Natural killer cell (primary cell): Measurements from ENCODE around the gene TEPSIN. TPM values are rescaled to one million over a fixed set of nuclear protein-coding genes. Genes with fewer than 3 reads are reported as not detected.

Source experiments
- ATAC-seq, 3 donors: fragments of 150-1000 bp in 2 of 3; fragments of 200-7000 bp in 1 of 3; cut with Tn5 transposase; 1 replicate in 1 of 3; 2 replicates in 2 of 3; pipeline ENCODE4 v1.10.0; 2021; ENCODE audit warnings: mild to moderate bottlenecking in 2 of 3, moderate library complexity in 2 of 3
- DNase-seq, 2 donors: peaks; one replicate each; pipeline versions ENCODE4 v3.0.0 to v3.0.0-alpha.2; 2013 to 2021; ENCODE audit warnings: mixed read lengths in 1 of 2
- H3K27ac ChIP-seq: one replicate; pipeline ENCODE4 v1.5.1; 2013; ENCODE audit warnings: mild to moderate bottlenecking, low read length
- H3K27me3 ChIP-seq: one replicate; pipeline ENCODE4 v1.6.1; 2013; ENCODE audit warnings: low read length; ENCODE audit not compliant: control insufficient read depth, insufficient read depth
- H3K36me3 ChIP-seq: one replicate; pipeline ENCODE4 v1.6.1; 2013; ENCODE audit warnings: low read length; ENCODE audit not compliant: control insufficient read depth, insufficient read depth
- H3K4me1 ChIP-seq: one replicate; pipeline ENCODE4 v1.6.1; 2013; ENCODE audit warnings: low read length; ENCODE audit not compliant: control insufficient read depth, insufficient read depth
- H3K4me3 ChIP-seq: one replicate; pipeline ENCODE4 v1.5.1; 2013; ENCODE audit warnings: low read length
- H3K9me3 ChIP-seq: one replicate; pipeline ENCODE4 v1.6.1; 2013; ENCODE audit warnings: low read length; ENCODE audit not compliant: control insufficient read depth, insufficient read depth
- H3K27ac Mint-ChIP-seq, 2 donors: one replicate each; pipeline ENCODE4 v1.8.0; 2022; ENCODE audit warnings: mild to moderate bottlenecking in 2 of 2, mixed read lengths in 2 of 2, moderate library complexity in 1 of 2
- H3K27me3 Mint-ChIP-seq, 2 donors: one replicate each; pipeline ENCODE4 v1.8.0; 2022; ENCODE audit warnings: low read depth in 2 of 2, mixed read lengths in 2 of 2
- H3K36me3 Mint-ChIP-seq: one replicate; pipeline ENCODE4 v1.8.0; 2022; ENCODE audit warnings: mixed read lengths
- H3K4me1 Mint-ChIP-seq, 2 donors: one replicate each; pipeline ENCODE4 v1.8.0; 2022; ENCODE audit warnings: mixed read lengths in 2 of 2
- H3K4me3 Mint-ChIP-seq: one replicate; pipeline ENCODE4 v1.8.0; 2022; ENCODE audit warnings: mild to moderate bottlenecking, moderate library complexity, mixed read lengths
- H3K9me3 Mint-ChIP-seq, 2 donors: one replicate each; pipeline ENCODE4 v1.8.0; 2022; ENCODE audit warnings: mixed read lengths in 2 of 2
- CTCF ChIP-seq: fragments of 200-600 bp; IDR thresholded peaks from one replicate; pipeline ENCODE4 v1.8.0; 2022; ENCODE audit warnings: antibody characterized with exemption
- WGBS: methylation state at CpG from one replicate; pipeline ENCODE4 v1.1.7; 2013; ENCODE audit warnings: missing lambda C conversion rate; ENCODE audit not compliant: insufficient coverage; 5-methylcytosine and 5-hydroxymethylcytosine counted together
- intact Hi-C: fragments of 100-400 bp; cut with micrococcal nuclease; formaldehyde crosslinking; loops from one replicate; pipeline ENCODE4 v1.14.2; 2022
- total RNA-seq, 4 donors: library from RNA; stranded (reverse); fragments of 120-200 nt in 1 of 4; gene quantifications; one replicate each; pipeline versions ENCODE4 v1.2.3 to v1.2.4, GENCODE V29; 2013 to 2022

TEPSIN gene
- total RNA-seq, 3 donors from 2014 or later (not counting 1 experiment from before 2014, with no cell fraction given) = 89.8 to 137 (median 126) TPM

GRCh38 chr17:81192386-81193050, 46.3 kb downstream of the TEPSIN start:
- intact Hi-C loops = no loop called here
- no peak overlapping the region for H3K27ac ChIP-seq
- H3K9me3 ChIP-seq = no peaks in the 10 kb centered on the region
- ATAC-seq (no peak), DNase-seq (no peak)
- no peak overlapping the region for H3K4me3 ChIP-seq
- no peaks in the 10 kb centered on the region for H3K4me1 Mint-ChIP-seq
- H3K27ac Mint-ChIP-seq = no peak overlapping the region
- H3K27me3 Mint-ChIP-seq = no peaks in the 10 kb centered on the region
- H3K27me3 ChIP-seq = no peaks in the 10 kb centered on the region
- no peak for TF ChIP-seq CTCF
- H3K4me3 Mint-ChIP-seq = no peak overlapping the region
- 95% methylated on average over 32 of the region's 34 CpGs for WGBS
- H3K36me3 ChIP-seq = no peaks in the 10 kb centered on the region
- no peaks in the 10 kb centered on the region for H3K9me3 Mint-ChIP-seq
- no peaks in the 10 kb centered on the region for H3K4me1 ChIP-seq
- H3K36me3 Mint-ChIP-seq = no peaks in the 10 kb centered on the region

DNA sequence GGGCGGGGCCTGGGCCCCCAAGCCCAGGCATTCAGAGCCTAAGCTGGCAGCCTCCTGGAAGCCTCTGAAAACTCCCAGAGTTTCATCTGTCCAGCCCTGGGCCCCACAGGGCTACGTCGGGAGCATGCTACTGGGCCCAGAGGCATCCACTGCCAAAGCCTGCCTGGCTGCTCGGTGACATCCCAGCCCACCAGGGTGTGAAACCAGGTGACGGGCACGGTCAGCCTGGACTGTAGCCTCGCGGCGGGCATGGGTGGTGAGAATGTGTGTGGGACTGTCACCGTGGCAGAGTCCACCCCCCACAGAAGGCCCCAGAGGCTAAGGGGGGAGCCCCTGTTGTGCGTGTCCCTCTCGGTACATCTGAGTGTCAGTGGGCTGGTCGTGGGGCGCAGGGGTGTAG, 47.2 kb downstream of the TEPSIN start:
- Histone ChIP-seq H3K4me3 (no peak overlapping the region), H3K27me3 (no peaks in the 10 kb centered on the region), H3K27ac (no peak overlapping the region), H3K9me3 (no peaks in the 10 kb centered on the region), H3K4me1 (no peaks in the 10 kb centered on the region), H3K36me3 (no peaks in the 10 kb centered on the region)
- ATAC-seq = no peak
- Mint-ChIP-seq H3K9me3 (no peaks in the 10 kb centered on the region), H3K4me3 (no peak overlapping the region), H3K36me3 (no peaks in the 10 kb centered on the region), H3K4me1 (no peaks in the 10 kb centered on the region), H3K27me3 (no peaks in the 10 kb centered on the region), H3K27ac (no peak overlapping the region)
- DNase-seq = no peak
- 94% methylated on average over 13 of the region's 14 CpGs for WGBS
- intact Hi-C loops = no loop called here
- TF ChIP-seq CTCF = no peak

DNA sequence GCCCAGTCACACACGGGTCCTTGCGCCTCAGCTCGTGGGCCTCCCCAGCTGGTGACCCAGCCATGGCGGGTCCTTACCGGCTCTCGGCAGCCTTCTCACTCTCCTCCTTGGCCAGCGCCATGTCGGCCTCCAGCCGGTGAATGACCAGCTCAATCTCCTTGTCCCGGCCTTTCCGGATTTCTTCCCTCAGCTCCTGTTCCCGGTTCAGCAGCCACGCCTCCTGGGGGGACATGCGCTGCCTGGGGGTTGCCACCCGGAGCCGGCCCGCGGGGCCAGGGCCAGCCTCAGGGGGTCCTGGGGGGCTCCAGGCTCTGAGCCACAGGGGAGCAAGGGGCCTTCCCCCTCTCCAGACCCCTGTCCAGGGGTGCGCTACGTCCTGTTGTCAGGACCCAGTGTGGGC, 47.7 kb downstream of the TEPSIN start:
- H3K36me3 ChIP-seq = no peaks in the 10 kb centered on the region
- no peaks in the 10 kb centered on the region for H3K27me3 Mint-ChIP-seq
- no peak for ATAC-seq
- H3K27me3 ChIP-seq = no peaks in the 10 kb centered on the region
- DNase-seq = no peak
- no peak overlapping the region for H3K4me3 ChIP-seq
- intact Hi-C loops = no loop called here
- H3K4me1 ChIP-seq = no peaks in the 10 kb centered on the region
- H3K27ac ChIP-seq = no peak overlapping the region
- no peaks in the 10 kb centered on the region for H3K4me1 Mint-ChIP-seq
- WGBS = 92% methylated on average over 20 of the region's 20 CpGs
- H3K4me3 Mint-ChIP-seq = no peak overlapping the region
- no peaks in the 10 kb centered on the region for H3K36me3 Mint-ChIP-seq
- H3K27ac Mint-ChIP-seq = no peak overlapping the region
- no peaks in the 10 kb centered on the region for H3K9me3 Mint-ChIP-seq
- no peaks in the 10 kb centered on the region for H3K9me3 ChIP-seq
- TF ChIP-seq CTCF = no peak

DNA sequence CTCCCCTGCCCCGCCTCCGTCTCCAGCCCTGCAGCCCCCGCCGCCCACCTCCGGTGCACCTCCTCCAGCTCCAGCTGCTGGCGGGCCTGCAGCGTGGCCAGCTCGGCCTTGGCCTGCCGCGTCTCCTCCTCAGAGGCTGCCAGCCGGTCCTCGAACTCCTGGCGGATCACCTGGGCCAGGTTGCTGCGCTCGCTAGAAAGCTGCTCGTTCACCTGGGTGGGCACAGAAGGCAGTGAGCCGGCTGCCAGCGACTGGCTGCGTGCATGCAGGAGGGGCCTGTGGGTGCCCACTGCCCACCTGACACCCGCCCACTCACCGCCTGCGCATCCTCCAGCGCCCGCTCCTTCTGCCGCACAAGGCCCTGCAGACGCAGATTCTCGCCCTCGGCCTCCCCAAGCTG, 48.3 kb downstream of the TEPSIN start:
- Mint-ChIP-seq H3K36me3 (no peaks in the 10 kb centered on the region), H3K27ac (no peak overlapping the region), H3K4me1 (no peaks in the 10 kb centered on the region), H3K4me3 (no peak overlapping the region), H3K27me3 (no peaks in the 10 kb centered on the region), H3K9me3 (no peaks in the 10 kb centered on the region)
- no peak for DNase-seq
- no peaks in the 10 kb centered on the region for H3K36me3 ChIP-seq
- WGBS = 98% methylated on average over 28 of the region's 28 CpGs
- ATAC-seq = no peak
- no peak overlapping the region for H3K27ac ChIP-seq
- no peak overlapping the region for H3K4me3 ChIP-seq
- intact Hi-C loops = no loop called here
- H3K4me1 ChIP-seq = no peaks in the 10 kb centered on the region
- no peaks in the 10 kb centered on the region for H3K9me3 ChIP-seq
- no peak for TF ChIP-seq CTCF
- no peaks in the 10 kb centered on the region for H3K27me3 ChIP-seq
